ENCODE results near the gene KIAA0930. TPM values are rescaled to one million over a fixed set of nuclear protein-coding genes. Genes with fewer than 3 reads are reported as not detected.

Gene KIAA0930
- total RNA-seq, 1 donor from 2014 or later, result 18.6 TPM

DNA sequence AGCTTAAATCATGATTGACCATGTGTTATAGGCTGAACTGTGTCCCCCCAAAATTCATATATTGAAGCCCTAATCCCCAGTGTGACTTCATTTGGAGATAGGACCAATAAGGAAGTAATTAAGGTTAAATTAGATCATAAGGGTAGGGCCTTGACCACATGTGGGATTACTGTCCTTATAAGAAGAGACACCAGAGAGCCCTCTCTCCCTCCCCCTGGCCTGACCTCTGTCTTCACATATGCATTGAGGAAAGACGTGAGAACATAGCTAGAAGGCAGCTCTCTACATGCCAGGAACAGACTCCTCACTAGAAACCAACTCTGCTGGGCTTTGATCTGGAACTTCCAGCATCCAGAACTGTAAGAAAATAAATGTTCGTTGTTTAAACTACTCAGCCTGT, 90.6 kb downstream of the KIAA0930 start:
- intact Hi-C loops (cut with micrococcal nuclease), result no loop called here

DNA sequence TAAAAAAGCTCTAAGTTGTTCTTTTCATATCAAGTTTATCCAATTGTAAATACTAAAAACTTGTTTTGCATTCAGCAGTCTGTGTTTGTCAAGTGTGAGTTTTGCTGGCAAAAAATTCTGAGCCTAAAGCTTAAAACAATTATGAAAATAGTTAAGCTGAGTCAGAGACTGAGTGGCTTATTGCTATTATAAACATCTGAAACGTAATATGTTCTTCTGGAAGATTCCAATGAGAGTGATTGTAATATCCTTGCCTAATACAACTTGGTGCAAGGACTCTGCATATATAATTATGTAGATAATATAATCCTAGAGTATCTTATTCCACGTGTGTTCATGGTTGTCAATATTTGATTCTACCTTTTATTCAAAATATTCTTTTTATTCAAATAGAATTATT, 91.0 kb downstream of the KIAA0930 start:
- intact Hi-C loops (cut with micrococcal nuclease), result no loop called here

DNA sequence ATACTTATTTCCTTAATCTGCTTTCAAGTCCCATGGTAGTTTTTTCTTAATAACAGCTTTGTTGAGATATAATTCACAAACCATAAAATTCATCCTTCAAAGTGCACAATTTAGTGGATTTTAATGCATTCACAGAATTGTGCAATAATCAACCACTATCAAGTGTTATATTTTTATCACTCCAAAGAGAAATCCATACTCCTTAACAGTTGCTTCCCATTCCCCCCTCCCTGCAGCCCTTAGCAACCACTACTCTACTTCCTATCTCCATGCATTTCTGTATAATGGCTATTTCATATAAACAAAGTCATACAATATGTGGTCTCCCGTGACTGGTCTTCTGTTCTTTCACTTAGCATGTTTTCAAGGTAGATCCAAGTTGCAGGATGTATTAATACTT, 95.8 kb downstream of the KIAA0930 start:
- intact Hi-C loops (cut with micrococcal nuclease), result no loop called here

DNA sequence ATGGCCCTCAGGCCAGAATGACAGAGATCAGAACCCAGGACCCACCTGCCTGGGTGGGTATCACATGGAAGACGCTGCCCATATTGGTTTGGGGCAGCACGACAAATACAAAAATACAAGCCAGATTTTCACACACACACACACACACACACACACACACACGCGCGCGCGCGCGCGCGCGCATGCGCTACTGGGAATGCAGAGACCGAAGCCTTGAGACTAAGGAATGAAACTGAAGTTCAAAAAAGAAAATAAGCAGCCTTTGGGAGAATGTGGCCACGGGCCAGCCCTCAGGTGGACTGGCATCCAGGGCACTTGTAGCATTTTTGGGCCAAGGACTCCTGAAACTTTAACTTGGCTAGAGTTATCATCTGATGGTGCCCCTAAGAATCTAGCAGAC, 98.3 kb downstream of the KIAA0930 start:
- intact Hi-C loops (cut with micrococcal nuclease), result no loop called here

Other genes with a start within 250 kb of the KIAA0930 start
- gene PHF21B, start 230.9 kb downstream of the KIAA0930 start, total RNA-seq, result not detected in 2 replicates
- 166 and 168 TPM in 2 replicates for gene NUP50, start 77.0 kb downstream of the KIAA0930 start, total RNA-seq
- gene UPK3A, start 44.1 kb upstream of the KIAA0930 start, total RNA-seq, result not detected in 2 replicates
- gene FAM118A, start 69.0 kb upstream of the KIAA0930 start, total RNA-seq, result 36.7 and 39.6 TPM in 2 replicates
- gene SMC1B, start 172.7 kb upstream of the KIAA0930 start, total RNA-seq, result 0.66 and 0.68 TPM in 2 replicates
- gene RIBC2, start 172.8 kb upstream of the KIAA0930 start, total RNA-seq, result 14.0 and 14.1 TPM in 2 replicates

Measured in T-helper 2 cell treated with Interferon-gamma antibody and Interleukin-4, amounts not matched to agents 100 ng/mL and 5 ng/mL, for 36 hours (primary cell).